ENCODE results near the gene SIGLECL1.

- TF ChIP-seq CTCF (IDR thresholded peaks at IDR 0.05) (no peak), POLR2A (IDR thresholded peaks at IDR 0.05) (no peak)
Measured at GRCh38 chr19:51272183-51272810, 21.4 kb downstream of the SIGLECL1 start.

Data from uterus (tissue), 2 donors.